HUES6 (cell line): ENCODE results near the gene TRAPPC13.
"Not testable (repeated sequence)": the region's sequence is repeated elsewhere in the genome, so short reads cannot be mapped to it uniquely, and the experiment has no call there.

ENCODE experiments used
- H3K27ac ChIP-seq: 2 replicates; pipeline ENCODE4 v1.7.0; 2013; ENCODE audit warnings: low read depth, mild to moderate bottlenecking, low read length, inconsistent platforms
- H3K27me3 ChIP-seq: 2 replicates; pipeline ENCODE4 v1.6.1; 2013; ENCODE audit warnings: low read length; ENCODE audit not compliant: control insufficient read depth, insufficient read depth
- H3K36me3 ChIP-seq: 2 replicates; pipeline ENCODE4 v1.6.1; 2013; ENCODE audit warnings: low read length; ENCODE audit not compliant: control insufficient read depth, insufficient read depth
- H3K4me1 ChIP-seq: 2 replicates; pipeline ENCODE4 v1.6.1; 2013; ENCODE audit warnings: low read length; ENCODE audit not compliant: control insufficient read depth, insufficient read depth
- H3K4me3 ChIP-seq: 2 replicates; pipeline ENCODE4 v1.5.1; 2013; ENCODE audit warnings: low read depth, low read length
- H3K9ac ChIP-seq: one replicate; pipeline ENCODE4 v1.6.1; 2013; ENCODE audit warnings: mild to moderate bottlenecking, low read length
- H3K9me3 ChIP-seq: 2 replicates; pipeline ENCODE4 v1.6.1; 2013; ENCODE audit warnings: low read depth, low read length; ENCODE audit not compliant: control insufficient read depth, insufficient read depth

Gene TRAPPC13

GRCh38 chr5:65676056-65676455 is 51.2 kb downstream of the TRAPPC13 start:
- not testable (repeated sequence) for H3K9me3 ChIP-seq, H3K27me3 ChIP-seq, H3K4me1 ChIP-seq, H3K27ac ChIP-seq, H3K4me3 ChIP-seq, H3K9ac ChIP-seq
- peaks cover 29% of the 10 kb centered on the region for H3K36me3 ChIP-seq

GRCh38 chr5:65682148-65682547 is 57.3 kb downstream of the TRAPPC13 start:
- no peaks in the 10 kb centered on the region for H3K9me3 ChIP-seq
- no peak overlapping the region for H3K4me3 ChIP-seq
- H3K36me3 ChIP-seq, result peaks cover 37% of the 10 kb centered on the region
- no peaks in the 10 kb centered on the region for H3K4me1 ChIP-seq
- no peaks in the 10 kb centered on the region for H3K27me3 ChIP-seq
- H3K9ac ChIP-seq, result no peak overlapping the region
- no peak overlapping the region for H3K27ac ChIP-seq

- Histone ChIP-seq H3K9ac (no peak overlapping the region), H3K4me1 (0 out of 2 replicates have a peak, but pooled peaks cover 5% of the 10 kb centered on the region), H3K27ac (no peak overlapping the region), H3K9me3 (no peaks in the 10 kb centered on the region), H3K27me3 (no peaks in the 10 kb centered on the region), H3K4me3 (no peak overlapping the region), H3K36me3 (peaks cover 32% of the 10 kb centered on the region)
These were observed 68.3 kb downstream of the TRAPPC13 start for GRCh38 chr5:65693121-65693520.

- Histone ChIP-seq H3K9ac (no peak overlapping the region), H3K4me1 (0 out of 2 replicates have a peak, but pooled peaks cover 5% of the 10 kb centered on the region), H3K27me3 (no peaks in the 10 kb centered on the region), H3K9me3 (no peaks in the 10 kb centered on the region), H3K36me3 (peaks cover 35% of the 10 kb centered on the region), H3K27ac (no peak overlapping the region), H3K4me3 (no peak overlapping the region)
These were observed 70.4 kb downstream of the TRAPPC13 start for GRCh38 chr5:65695162-65695755.

GRCh38 chr5:65695896-65696295 is 71.1 kb downstream of the TRAPPC13 start:
- Histone ChIP-seq H3K27me3 (no peaks in the 10 kb centered on the region), H3K27ac (no peak overlapping the region), H3K36me3 (peaks cover 32% of the 10 kb centered on the region), H3K9ac (no peak overlapping the region), H3K9me3 (no peaks in the 10 kb centered on the region), H3K4me1 (0 out of 2 replicates have a peak, but pooled peaks cover 5% of the 10 kb centered on the region), H3K4me3 (no peak overlapping the region)

GRCh38 chr5:65696892-65697291 is 72.1 kb downstream of the TRAPPC13 start:
- no peak overlapping the region for H3K4me3 ChIP-seq
- no peak overlapping the region for H3K9ac ChIP-seq
- 0 out of 2 replicates have a peak, but pooled peaks cover 5% of the 10 kb centered on the region for H3K4me1 ChIP-seq
- H3K9me3 ChIP-seq, result no peaks in the 10 kb centered on the region
- no peaks in the 10 kb centered on the region for H3K27me3 ChIP-seq
- H3K27ac ChIP-seq, result no peak overlapping the region
- peaks cover 29% of the 10 kb centered on the region for H3K36me3 ChIP-seq

- Histone ChIP-seq H3K9me3 (no peaks in the 10 kb centered on the region), H3K27me3 (no peaks in the 10 kb centered on the region), H3K4me3 (no peak overlapping the region), H3K9ac (no peak overlapping the region), H3K27ac (no peak overlapping the region), H3K36me3 (peaks cover 38% of the 10 kb centered on the region), H3K4me1 (0 out of 2 replicates have a peak, but pooled peaks cover 5% of the 10 kb centered on the region)
These were observed 74.5 kb downstream of the TRAPPC13 start for GRCh38 chr5:65699338-65699737.

GRCh38 chr5:65702036-65702435 is 77.2 kb downstream of the TRAPPC13 start:
- Histone ChIP-seq H3K36me3 (peaks cover 28% of the 10 kb centered on the region), H3K9ac (no peak overlapping the region), H3K4me3 (no peak overlapping the region), H3K27me3 (no peaks in the 10 kb centered on the region), H3K9me3 (no peaks in the 10 kb centered on the region), H3K27ac (no peak overlapping the region), H3K4me1 (no peaks in the 10 kb centered on the region)

- no peak overlapping the region for H3K4me3 ChIP-seq
- no peaks in the 10 kb centered on the region for H3K27me3 ChIP-seq
These were observed 79.9 kb downstream of the TRAPPC13 start for GRCh38 chr5:65704621-65705239.

GRCh38 chr5:65707663-65708062 is 82.8 kb downstream of the TRAPPC13 start:
- Histone ChIP-seq H3K9me3 (no peaks in the 10 kb centered on the region), H3K27me3 (no peaks in the 10 kb centered on the region), H3K27ac (no peak overlapping the region), H3K4me3 (no peak overlapping the region), H3K36me3 (peaks cover 29% of the 10 kb centered on the region), H3K9ac (no peak overlapping the region), H3K4me1 (no peaks in the 10 kb centered on the region)

More at GRCh38 chr5:65704621-65705239, 79.9 kb downstream of the TRAPPC13 start:
- Histone ChIP-seq H3K4me1 (no peaks in the 10 kb centered on the region), H3K36me3 (peaks cover 18% of the 10 kb centered on the region), H3K27ac (no peak overlapping the region), H3K9me3 (no peaks in the 10 kb centered on the region), H3K9ac (no peak overlapping the region)

- no peak overlapping the region for H3K27ac ChIP-seq
- H3K36me3 ChIP-seq, result peaks cover 26% of the 10 kb centered on the region
- no peak overlapping the region for H3K9ac ChIP-seq
- H3K9me3 ChIP-seq, result no peaks in the 10 kb centered on the region
- H3K27me3 ChIP-seq, result no peaks in the 10 kb centered on the region
- H3K4me3 ChIP-seq, result no peak overlapping the region
- no peaks in the 10 kb centered on the region for H3K4me1 ChIP-seq
These were observed 83.3 kb downstream of the TRAPPC13 start for GRCh38 chr5:65708145-65708544.
